NOMO-1 treated with dmso at 0.1 percent for 144 hours (cell line): Measurements from ENCODE around the gene DOCK10.

Experiments
- DNase-seq: peaks from one replicate; lab custom pipeline; 2025; ENCODE audit not compliant: unreplicated experiment; lab: John Stamatoyannopoulos, UW

DOCK10 gene

GRCh38 chr2:224843141-224843540 is 199.1 kb downstream of the DOCK10 start:
- no peak for DNase-seq

DNA sequence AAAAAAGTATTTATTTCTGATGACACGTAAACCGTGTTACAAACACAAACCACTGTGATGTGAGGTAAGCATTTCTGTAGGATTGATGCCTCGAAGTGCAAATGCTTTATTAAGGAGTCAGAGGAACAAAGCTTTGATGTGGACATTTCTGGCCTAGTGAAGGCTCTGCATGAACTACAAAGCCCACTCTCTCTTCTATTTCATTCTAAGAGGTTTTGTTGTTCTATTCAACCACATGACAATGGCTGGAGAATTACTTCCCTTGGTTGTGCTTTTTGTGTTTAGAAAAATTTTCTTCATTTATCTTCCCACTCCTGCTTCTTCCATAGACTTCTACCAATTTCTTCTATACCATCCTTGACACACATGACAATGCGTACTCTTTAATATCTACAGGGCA is 200.4 kb downstream of the DOCK10 start:
- no peak for DNase-seq

DNA sequence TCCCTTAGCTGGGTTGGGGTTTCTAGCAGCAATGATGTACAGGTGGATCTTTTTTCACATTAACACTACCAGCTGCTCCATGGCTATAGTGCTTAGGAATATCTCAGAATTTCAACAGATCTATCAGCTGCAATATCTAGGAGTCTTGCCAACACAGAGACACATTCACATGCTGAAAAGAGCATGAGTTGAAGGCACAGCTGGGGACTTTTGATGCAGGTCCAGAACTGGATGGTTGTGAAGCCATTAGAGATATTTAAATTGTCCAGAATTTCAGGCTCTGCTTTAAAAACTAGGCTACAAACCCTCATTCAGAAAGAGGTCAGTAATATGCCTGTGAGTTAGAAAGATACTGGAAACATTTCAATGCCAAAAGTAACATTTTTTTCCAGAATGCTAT is 203.9 kb downstream of the DOCK10 start:
- no peak for DNase-seq

DNA sequence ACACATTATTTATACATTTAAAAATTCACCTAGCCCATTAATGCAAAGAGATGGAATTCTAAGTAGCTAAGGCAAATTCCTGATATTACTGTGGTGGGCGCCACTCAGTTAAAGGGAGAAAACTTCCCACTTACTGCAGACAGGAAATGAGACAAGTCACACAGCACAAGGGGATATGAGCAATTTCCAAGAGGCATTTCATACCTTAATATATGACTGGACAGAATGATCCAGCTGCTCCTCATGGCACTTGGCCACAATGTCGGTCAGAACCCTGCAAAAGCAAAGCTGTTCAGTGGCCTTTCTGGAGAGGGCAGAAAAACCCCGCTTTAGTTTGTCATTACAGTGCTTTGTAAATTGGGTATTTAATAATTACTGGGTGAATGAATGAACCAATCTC is 204.7 kb downstream of the DOCK10 start:
- DNase-seq: no peak

DNA sequence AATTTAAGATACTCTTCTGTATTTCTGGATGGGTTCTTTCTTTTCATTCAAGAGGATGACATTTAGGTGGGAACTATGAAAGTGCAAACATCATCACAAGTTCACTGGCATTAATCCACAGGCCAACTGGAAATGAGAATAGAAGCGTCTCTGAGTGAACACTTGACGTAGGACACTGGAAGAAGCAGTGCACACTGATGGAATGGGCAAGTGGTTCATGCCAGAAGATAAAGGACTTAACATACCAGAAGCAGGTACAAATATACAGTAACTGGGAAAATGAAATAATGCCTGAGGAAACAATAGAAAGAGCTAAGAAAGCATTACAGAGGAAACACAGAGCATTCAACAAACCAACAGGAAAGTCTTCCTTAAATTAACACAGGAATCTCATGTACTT is 205.2 kb downstream of the DOCK10 start:
- DNase-seq: no peak

GRCh38 chr2:224836263-224836662 is 206.0 kb downstream of the DOCK10 start:
- no peak for DNase-seq

DNA sequence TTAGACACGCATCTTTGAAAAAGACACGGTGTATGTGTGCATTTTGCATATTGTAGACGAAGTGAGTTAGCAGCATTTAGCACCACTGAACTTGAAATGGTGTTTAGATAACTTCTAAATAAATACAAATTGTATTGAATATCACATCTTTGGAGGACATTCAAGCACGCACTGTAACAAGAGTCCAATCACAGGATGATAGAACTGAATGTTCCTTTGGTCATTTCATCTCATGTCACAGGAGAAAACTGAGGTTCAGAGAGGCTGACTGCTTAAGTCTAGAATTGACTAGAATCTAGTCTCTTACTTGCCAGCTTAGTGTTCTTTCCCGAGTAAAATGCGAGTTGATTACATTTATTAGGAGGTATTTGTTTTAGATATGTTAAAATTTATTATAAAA is 206.9 kb downstream of the DOCK10 start:
- DNase-seq: no peak

DNA sequence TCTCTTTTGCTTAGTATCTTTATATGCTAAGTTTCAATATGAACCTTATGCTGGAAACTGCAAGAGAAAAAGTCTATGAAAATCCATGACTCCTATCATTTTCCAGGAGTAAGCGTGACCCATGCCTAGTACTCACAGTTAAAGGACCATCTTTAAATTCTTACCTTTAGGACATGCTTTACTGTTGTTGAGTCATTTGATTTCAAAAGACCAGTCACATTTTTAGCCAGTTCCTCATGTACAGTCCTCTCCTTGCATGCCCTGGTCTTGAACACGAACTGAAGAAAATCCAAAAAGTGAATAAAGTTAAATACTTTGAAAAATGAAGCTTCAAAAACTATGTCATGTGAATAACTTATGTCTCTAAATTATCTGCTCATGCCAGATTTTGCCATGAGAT is 208.3 kb downstream of the DOCK10 start:
- no peak for DNase-seq

GRCh38 chr2:224832207-224832606 is 210.1 kb downstream of the DOCK10 start:
- DNase-seq: no peak

DNA sequence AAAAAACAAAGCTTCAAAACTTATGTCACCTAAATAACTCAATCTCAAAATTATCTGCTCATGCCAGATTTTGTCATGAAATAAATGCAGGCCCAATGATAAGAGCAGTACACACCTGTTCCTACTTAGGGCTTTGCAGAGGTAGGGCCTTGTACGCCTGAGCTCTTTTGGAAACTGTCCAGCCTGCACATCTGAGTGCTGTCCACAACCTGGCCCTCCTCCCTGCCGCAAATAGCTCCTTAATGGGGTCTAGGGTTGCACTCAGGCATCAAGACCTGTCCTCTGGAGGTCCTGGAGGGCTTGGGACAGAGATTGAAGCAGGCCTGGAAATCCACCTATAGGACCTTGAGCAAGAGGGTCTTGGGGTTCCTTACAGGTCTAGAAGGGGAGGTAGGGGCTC is 210.7 kb downstream of the DOCK10 start:
- no peak for DNase-seq

DNA sequence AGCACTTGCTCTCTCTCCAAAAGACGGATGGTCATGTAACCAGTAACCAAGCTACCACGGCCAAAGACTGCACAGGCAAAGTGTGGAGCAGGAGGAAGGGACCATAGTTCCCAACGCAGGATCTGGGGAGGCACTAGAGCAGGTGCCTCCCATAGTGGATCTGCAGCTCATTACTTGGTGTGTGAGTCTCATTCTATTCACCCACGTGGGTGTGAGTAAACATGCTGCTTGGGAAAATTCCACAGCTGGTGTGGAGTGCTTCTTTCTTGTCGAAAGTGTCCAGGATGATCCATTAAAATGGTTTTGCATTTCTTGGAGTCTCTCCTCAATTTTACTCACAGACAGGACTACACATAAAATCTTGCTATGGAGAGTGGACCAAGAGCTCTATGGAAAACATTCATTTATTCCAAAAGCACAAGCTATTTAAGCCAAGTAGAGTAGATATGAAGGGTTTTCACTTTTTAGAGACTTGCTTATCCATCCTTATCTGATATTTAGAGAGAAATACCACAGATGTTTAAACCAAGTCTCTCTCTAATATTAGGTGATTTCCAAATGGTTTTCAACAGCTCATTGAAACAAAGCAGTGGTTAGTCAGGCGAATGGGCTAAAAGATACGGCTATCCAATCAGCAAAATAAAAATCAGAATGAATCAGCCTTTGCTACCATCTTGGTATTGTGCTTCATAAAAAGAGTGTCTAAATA is 221.8 kb downstream of the DOCK10 start:
- no peak for DNase-seq

DNA sequence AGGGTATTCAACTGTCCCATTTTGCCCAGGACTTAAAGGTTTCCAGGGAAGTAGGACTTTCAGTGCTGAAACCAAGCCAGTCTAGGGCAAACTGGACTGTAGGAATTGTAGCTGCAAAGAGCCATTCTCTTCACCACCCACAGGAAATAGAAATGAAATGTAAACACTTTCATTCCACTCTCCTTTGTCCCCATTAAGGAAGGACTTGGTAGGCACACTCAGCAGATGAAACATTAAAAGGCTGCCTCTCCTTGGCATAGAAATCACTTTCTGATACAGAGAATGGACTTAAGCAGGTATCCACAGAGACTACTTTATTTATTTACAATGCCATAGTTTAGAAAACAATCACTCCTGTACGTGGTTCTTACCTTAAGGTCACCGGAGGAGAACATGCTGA is 223.2 kb downstream of the DOCK10 start:
- no peak for DNase-seq

GRCh38 chr2:224817676-224818075 is 224.6 kb downstream of the DOCK10 start:
- DNase-seq: no peak

DNA sequence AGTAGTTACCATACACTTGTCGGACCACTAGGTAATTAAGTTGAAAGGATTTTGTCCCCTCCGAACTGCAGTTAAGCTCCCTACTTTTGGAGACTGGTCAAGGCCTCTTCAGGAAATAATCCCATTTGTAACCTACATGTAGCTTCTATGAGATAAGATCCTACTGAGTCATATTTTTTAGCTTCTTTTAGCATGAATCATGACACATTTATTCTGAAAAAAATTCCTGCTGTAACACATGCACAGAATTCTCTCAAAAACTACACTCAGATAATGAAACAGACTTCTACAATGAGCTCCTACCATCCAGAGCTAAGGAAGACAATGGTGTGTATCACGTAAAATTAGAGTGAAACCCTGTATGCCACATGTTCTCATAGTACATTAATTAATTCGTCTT is 225.5 kb downstream of the DOCK10 start:
- no peak for DNase-seq

DNA sequence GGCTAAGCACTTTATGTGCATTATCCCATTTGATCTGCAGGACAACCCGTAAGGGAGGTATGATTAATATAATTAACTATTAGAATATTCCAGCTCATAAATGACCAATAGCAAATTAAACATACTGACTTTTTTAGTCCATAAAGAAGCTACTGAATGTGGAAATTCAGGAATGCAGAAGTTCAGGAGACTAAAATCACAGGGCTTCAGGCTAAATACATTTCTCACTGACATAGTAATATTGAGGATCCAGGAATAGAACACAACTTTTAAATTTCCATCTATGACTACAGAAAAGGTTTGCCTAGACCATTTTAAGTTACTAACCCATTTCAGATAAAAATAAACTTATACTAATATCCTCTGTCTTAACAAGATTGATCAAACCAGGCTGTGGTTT is 228.7 kb downstream of the DOCK10 start:
- no peak for DNase-seq

- no peak for DNase-seq
Measured at GRCh38 chr2:224807153-224807964, 234.9 kb downstream of the DOCK10 start.

DNA sequence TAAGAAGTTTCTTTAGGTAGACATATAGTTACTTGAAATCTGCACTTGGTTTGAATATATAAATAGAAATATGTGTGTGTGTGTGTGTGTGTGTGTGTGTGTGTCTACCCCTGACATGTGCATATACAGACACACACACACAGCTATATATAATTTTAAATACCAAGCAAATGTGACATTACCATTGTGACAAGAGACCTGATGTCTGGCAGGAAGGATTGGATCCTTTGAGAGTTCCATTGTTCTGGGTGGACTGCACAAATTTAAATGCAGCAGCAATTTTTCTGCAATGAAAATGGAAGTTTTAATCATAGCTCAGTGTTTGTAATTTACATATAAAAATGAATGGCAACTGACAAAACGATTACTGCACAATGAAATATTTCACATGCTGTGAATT is 238.3 kb downstream of the DOCK10 start:
- no peak for DNase-seq

- no peak for DNase-seq
Measured at GRCh38 chr2:224802407-224802806, 239.9 kb downstream of the DOCK10 start.

DNA sequence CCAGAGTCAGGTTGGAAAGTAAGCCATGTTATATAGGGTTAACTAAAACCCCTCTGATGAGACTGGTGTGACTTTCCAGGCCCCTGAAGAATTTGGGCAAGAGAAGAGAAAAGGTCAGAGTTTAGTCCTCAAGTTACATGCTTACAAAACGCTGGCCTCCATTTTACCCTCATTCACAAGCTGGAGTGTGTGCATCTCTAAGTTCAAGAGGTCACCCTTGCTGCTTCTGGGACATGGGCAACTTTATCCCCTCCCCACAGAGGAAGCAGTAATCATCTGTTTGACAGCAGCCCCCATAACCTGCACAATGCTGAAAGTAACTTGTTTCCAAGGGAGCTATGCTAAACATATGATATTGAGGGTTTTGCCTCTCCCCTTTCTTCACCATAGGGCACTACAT is 240.9 kb downstream of the DOCK10 start:
- no peak for DNase-seq

DNA sequence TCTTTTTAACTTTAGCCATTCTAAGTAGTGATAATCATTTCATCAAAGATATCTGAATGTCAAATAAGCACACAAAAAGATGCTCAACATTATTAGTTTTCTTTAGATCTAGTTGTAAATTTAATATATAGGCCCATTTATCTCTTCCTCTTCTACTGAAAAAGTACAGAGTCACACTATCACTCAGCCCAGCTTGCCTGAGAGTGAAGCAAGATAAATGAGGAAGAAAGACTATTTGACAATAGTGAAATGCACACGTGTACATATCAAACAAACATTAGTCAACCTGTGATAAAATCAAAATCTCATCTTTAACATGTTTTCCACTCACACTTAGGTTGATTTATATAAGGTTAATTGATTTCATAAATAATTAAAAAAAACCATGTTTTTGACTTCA is 242.6 kb downstream of the DOCK10 start:
- no peak for DNase-seq

DNA sequence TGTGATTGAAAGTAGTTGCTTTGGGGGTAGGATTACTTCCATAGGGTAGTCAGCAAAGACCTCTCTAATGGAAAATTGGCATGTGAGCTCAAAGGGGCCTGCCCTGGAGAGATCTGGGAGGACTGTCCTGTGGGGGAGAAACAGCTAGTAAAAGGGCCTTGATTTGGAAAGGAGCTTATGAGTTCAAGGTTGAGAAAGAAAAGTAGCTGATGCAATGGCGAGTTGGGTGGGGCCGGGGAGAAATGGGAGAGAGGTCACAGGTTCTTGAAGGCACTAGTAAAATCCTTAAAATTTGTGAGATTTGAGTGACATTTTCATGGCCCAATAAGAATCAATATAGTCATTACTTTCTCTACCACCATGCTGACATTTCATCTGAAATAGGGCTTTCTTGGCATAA is 244.1 kb downstream of the DOCK10 start:
- no peak for DNase-seq

DNA sequence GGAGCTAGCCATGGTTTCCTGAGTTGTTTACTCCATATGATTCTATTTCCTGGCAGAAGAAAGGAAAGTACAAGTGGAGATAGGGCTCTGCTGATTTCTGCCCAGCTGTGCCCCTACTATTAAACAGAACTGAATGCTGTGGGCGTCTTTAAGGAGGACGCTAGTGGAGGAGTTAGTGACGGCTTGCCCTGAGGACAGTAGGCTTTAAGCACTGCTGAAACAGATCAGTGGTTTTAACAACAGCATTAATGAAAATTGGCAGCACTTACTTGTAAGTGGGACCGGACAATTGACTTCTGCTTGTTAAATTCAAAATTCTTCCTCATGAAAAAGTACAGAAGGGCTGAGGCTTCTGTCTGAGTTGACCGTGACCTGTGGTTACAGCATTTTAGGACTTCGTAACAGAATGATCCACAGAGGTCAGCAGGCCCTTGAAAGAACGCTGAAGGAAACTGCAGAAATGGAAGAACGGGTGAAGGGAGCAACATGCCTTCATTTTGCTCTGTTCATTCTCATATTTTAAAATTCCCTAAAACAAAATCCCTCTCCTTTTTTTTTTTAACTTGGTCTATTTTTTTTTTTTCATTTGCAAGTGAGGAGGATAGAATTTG is 245.5 kb downstream of the DOCK10 start:
- no peak for DNase-seq
